Measurements from ENCODE around the gene SCRN2. TPM values are rescaled to one million over a fixed set of nuclear protein-coding genes. Genes with fewer than 3 reads are reported as not detected.

The SCRN2 gene
- total and polyA plus RNA-seq, 2 experiments from 2014 or later = 139 to 149 TPM

- H3K36me3 ChIP-seq = peaks cover 5% of the 10 kb centered on the region
- no peak overlapping the region for H3K4me3 ChIP-seq
- no peaks in the 10 kb centered on the region for H3K27me3 ChIP-seq
- DNase-seq (ENCODE audit: low read depth in 1 of 2, low spot score in 1 of 2) = no peak
- peaks cover 8% of the 10 kb centered on the region for H3K4me1 ChIP-seq (ENCODE audit: low read depth)
- no peaks in the 10 kb centered on the region for H3K9me3 ChIP-seq (ENCODE audit: low read depth)
- TF ChIP-seq CTCF (IDR thresholded peaks at IDR 0.05; ENCODE audit: low read depth, low read length) = no peak
- H3K27ac ChIP-seq = no peak overlapping the region
Observed at GRCh38 chr17:47820033-47820789, 20.9 kb downstream of the SCRN2 start.

GRCh38 chr17:47819475-47819874, 21.6 kb downstream of the SCRN2 start:
- no peak for TF ChIP-seq CTCF (IDR thresholded peaks at IDR 0.05; ENCODE audit: low read depth, low read length)
- peaks cover 5% of the 10 kb centered on the region for H3K36me3 ChIP-seq

GRCh38 chr17:47818002-47818695, 22.9 kb downstream of the SCRN2 start:
- TF ChIP-seq CTCF (IDR thresholded peaks at IDR 0.05; ENCODE audit: low read depth, low read length) = no peak
- peaks cover 5% of the 10 kb centered on the region for H3K36me3 ChIP-seq
- no peak for DNase-seq (ENCODE audit: low read depth in 1 of 2, low spot score in 1 of 2)
- H3K27me3 ChIP-seq = no peaks in the 10 kb centered on the region
- H3K9me3 ChIP-seq (ENCODE audit: low read depth) = no peaks in the 10 kb centered on the region
- H3K4me3 ChIP-seq = no peak overlapping the region
- H3K4me1 ChIP-seq (ENCODE audit: low read depth) = peaks cover 8% of the 10 kb centered on the region
- no peak overlapping the region for H3K27ac ChIP-seq

More at GRCh38 chr17:47819475-47819874, 21.6 kb downstream of the SCRN2 start:
- Histone ChIP-seq H3K27me3 (no peaks in the 10 kb centered on the region), H3K4me3 (no peak overlapping the region), H3K4me1 (ENCODE audit: low read depth) (peaks cover 8% of the 10 kb centered on the region), H3K9me3 (ENCODE audit: low read depth) (no peaks in the 10 kb centered on the region), H3K27ac (no peak overlapping the region)
- no peak for DNase-seq (ENCODE audit: low read depth in 1 of 2, low spot score in 1 of 2)

GRCh38 chr17:47816947-47817346, 24.1 kb downstream of the SCRN2 start:
- Histone ChIP-seq H3K4me3 (no peak overlapping the region), H3K4me1 (ENCODE audit: low read depth) (peaks cover 6% of the 10 kb centered on the region), H3K36me3 (peaks cover 5% of the 10 kb centered on the region), H3K27me3 (no peaks in the 10 kb centered on the region), H3K9me3 (ENCODE audit: low read depth) (no peaks in the 10 kb centered on the region), H3K27ac (no peak overlapping the region)
- no peak for TF ChIP-seq CTCF (IDR thresholded peaks at IDR 0.05; ENCODE audit: low read depth, low read length)
- no peak for DNase-seq (ENCODE audit: low read depth in 1 of 2, low spot score in 1 of 2)

GRCh38 chr17:47816111-47816735, 24.9 kb downstream of the SCRN2 start:
- peaks cover 3% of the 10 kb centered on the region for H3K4me1 ChIP-seq (ENCODE audit: low read depth)
- H3K9me3 ChIP-seq (ENCODE audit: low read depth) = no peaks in the 10 kb centered on the region
- no peak for TF ChIP-seq CTCF (IDR thresholded peaks at IDR 0.05; ENCODE audit: low read depth, low read length)
- no peak overlapping the region for H3K4me3 ChIP-seq
- no peaks in the 10 kb centered on the region for H3K27me3 ChIP-seq
- H3K36me3 ChIP-seq = peaks cover 5% of the 10 kb centered on the region
- no peak for DNase-seq (ENCODE audit: low read depth in 1 of 2, low spot score in 1 of 2)
- H3K27ac ChIP-seq = no peak overlapping the region

Data from cardiac muscle cell (in vitro differentiated cells and primary cell).